ENCODE data around the gene ADGRV1.

DNA sequence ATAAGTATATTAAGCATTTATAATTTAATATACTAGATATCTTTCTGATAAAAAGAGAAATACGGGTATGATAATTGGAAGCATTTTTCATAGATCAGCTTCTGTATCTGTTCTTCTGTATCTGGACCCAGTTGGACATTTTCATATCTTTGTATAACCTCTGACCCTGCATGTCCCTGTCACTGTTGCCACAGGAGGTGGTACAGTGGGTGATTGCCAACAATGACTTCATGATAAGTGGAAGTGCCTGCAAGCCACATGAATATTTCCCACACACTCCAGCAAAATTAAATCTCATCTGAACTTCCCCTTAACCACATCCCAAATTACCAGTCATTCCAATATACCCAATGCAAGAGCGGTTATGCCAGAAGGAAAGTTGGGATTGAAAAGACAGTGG, 448.1 kb downstream of the ADGRV1 start:
- TF ChIP-seq, protein P1, sequence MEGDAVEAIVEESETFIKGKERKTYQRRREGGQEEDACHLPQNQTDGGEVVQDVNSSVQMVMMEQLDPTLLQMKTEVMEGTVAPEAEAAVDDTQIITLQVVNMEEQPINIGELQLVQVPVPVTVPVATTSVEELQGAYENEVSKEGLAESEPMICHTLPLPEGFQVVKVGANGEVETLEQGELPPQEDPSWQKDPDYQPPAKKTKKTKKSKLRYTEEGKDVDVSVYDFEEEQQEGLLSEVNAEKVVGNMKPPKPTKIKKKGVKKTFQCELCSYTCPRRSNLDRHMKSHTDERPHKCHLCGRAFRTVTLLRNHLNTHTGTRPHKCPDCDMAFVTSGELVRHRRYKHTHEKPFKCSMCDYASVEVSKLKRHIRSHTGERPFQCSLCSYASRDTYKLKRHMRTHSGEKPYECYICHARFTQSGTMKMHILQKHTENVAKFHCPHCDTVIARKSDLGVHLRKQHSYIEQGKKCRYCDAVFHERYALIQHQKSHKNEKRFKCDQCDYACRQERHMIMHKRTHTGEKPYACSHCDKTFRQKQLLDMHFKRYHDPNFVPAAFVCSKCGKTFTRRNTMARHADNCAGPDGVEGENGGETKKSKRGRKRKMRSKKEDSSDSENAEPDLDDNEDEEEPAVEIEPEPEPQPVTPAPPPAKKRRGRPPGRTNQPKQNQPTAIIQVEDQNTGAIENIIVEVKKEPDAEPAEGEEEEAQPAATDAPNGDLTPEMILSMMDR (IDR thresholded peaks at IDR 0.05; ENCODE audit: insufficient read depth, low read length): no peak
- no peak for TF ChIP-seq POLR2AphosphoS5 (IDR thresholded peaks at IDR 0.05; ENCODE audit: low read depth)

All from HL-60 (cell line).